T-cell (primary cell): ENCODE measurements around the gene SLC43A1. TPM values are rescaled to one million over a fixed set of nuclear protein-coding genes. Genes with fewer than 3 reads are reported as not detected.

Experiments used
- ATAC-seq, 4 experiments: fragments of 200-7000 bp in 3 of 4; fragments of 150-1000 bp in 1 of 4; cut with Tn5 transposase; replicated peaks in 1 of 4; 1 replicate in 3 of 4; 2 replicates in 1 of 4; pipeline ENCODE4 v1.10.0; 2021; ENCODE audit warnings: moderate library complexity in 3 of 4, mild to moderate bottlenecking in 2 of 4, moderate number of reproducible peaks in 1 of 4
- CTCF ChIA-PET, 2 donors: fragments of 300-600 bp; sonication (Branson Sonifier 250); formaldehyde crosslinking; loops; one replicate each; lab custom pipeline; 2022; ENCODE audit warnings: antibody characterized with exemption in 2 of 2; lab: Charles Lee
- POLR2A ChIA-PET, 2 donors: fragments of 300-600 bp; sonication (Branson Sonifier 250); formaldehyde crosslinking; loops; one replicate each; lab custom pipeline; 2022; ENCODE audit warnings: antibody characterized with exemption in 2 of 2; lab: Charles Lee
- DNase-seq, 35 experiments: peaks; one replicate each; pipeline versions ENCODE4 v3.0.0 to v3.0.0-alpha.2; 2013 to 2023
- H3K27ac ChIP-seq: one replicate; pipeline ENCODE4 v1.5.1; 2013; ENCODE audit warnings: low read length
- H3K27me3 ChIP-seq, 2 experiments: replicated peaks in 1 of 2; 1 replicate in 1 of 2; 2 replicates in 1 of 2; pipeline versions ENCODE4 v1.6.1 to v1.7.0; 2013; ENCODE audit warnings: low read length in 1 of 2, mixed read lengths in 1 of 2; ENCODE audit not compliant: control insufficient read depth in 2 of 2, insufficient read depth in 2 of 2; ENCODE audit errors: extremely low read depth in 1 of 2
- H3K36me3 ChIP-seq, 2 donors: 1 replicate in 1 of 2; 2 replicates in 1 of 2; pipeline versions ENCODE4 v1.6.1 to v1.7.0; 2013; ENCODE audit warnings: low read length in 1 of 2; ENCODE audit not compliant: control insufficient read depth in 2 of 2, insufficient read depth in 1 of 2; ENCODE audit errors: extremely low read depth in 1 of 2
- H3K4me1 ChIP-seq, 2 experiments: 1 replicate in 1 of 2; 2 replicates in 1 of 2; pipeline versions ENCODE4 v1.6.1 to v1.7.0; 2013; ENCODE audit warnings: low read length in 2 of 2, mixed read lengths in 1 of 2; ENCODE audit not compliant: insufficient read depth in 2 of 2, control insufficient read depth in 1 of 2; ENCODE audit errors: extremely low read depth in 1 of 2
- H3K4me3 ChIP-seq, 2 donors: 1 replicate in 1 of 2; 2 replicates in 1 of 2; pipeline versions ENCODE4 v1.5.1 to v1.7.0; 2013; ENCODE audit warnings: mild to moderate bottlenecking in 2 of 2, low read length in 1 of 2, moderate library complexity in 1 of 2; ENCODE audit not compliant: control insufficient read depth in 1 of 2; ENCODE audit errors: extremely low read depth in 1 of 2
- H3K9me3 ChIP-seq: 2 replicates; pipeline ENCODE4 v1.7.0; 2013
- H3K27ac Mint-ChIP-seq, 2 donors: one replicate each; pipeline ENCODE4 v1.8.0; 2020 to 2021; ENCODE audit warnings: mild to moderate bottlenecking in 2 of 2, mixed read lengths in 2 of 2
- H3K27me3 Mint-ChIP-seq, 2 donors: one replicate each; pipeline ENCODE4 v1.8.0; 2021 to 2022; ENCODE audit warnings: mixed read lengths in 2 of 2
- H3K36me3 Mint-ChIP-seq: one replicate; pipeline ENCODE4 v1.8.0; 2021; ENCODE audit warnings: mixed read lengths
- H3K4me1 Mint-ChIP-seq, 3 donors: one replicate each; pipeline ENCODE4 v1.8.0; 2020 to 2022; ENCODE audit warnings: mixed read lengths in 3 of 3, mild to moderate bottlenecking in 1 of 3
- H3K4me3 Mint-ChIP-seq, 3 donors: one replicate each; pipeline ENCODE4 v1.8.0; 2020 to 2022; ENCODE audit warnings: mild to moderate bottlenecking in 3 of 3, mixed read lengths in 3 of 3, moderate library complexity in 3 of 3
- H3K9me3 Mint-ChIP-seq, 3 donors: one replicate each; pipeline ENCODE4 v1.8.0; 2020 to 2022; ENCODE audit warnings: mixed read lengths in 3 of 3
- WGBS: methylation state at CpG from one replicate; pipeline ENCODE4 v1.1.5; 2013; ENCODE audit warnings: missing lambda C conversion rate; ENCODE audit not compliant: insufficient coverage; 5-methylcytosine and 5-hydroxymethylcytosine counted together
- total RNA-seq, 35 experiments: library from RNA in 6 of 35; stranded (reverse) in 6 of 35; fragments of 120-200 nt in 1 of 35; gene quantifications; one replicate each; pipeline versions ENCODE4 v1.2.1 to v1.2.4 and lab custom pipeline; 2013 to 2026

SLC43A1 gene
- total RNA-seq, 5 donors from 2014 or later (not counting 1 experiment from before 2014, with no cell fraction given), result 8.8 to 31.6 (median 25.1) TPM

DNA sequence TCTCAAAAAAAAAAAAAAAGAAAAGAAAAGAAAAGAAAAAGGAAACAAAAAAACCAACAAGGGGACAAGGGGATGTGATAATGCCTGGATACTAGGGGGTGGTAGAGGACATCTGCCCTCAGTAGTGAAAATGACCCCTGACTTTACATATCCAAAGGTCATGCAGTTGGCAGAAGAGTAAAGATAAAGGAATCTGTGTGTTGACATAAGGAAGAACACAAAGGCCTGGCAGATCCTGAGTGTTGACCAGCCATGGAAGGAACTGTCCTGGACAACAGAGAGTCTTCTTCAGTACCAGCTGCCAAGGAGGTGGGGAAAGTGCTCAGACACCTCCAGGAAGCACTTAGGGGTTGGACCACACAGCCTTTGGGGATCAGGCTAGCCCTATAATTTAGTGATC, 12.6 kb downstream of the SLC43A1 start:
- Mint-ChIP-seq H3K9me3 (no peaks in the 10 kb centered on the region), H3K4me1 (peaks cover 0 to 2% (median 0%) of the 10 kb centered on the region in 3 donors), H3K27me3 (no peaks in the 10 kb centered on the region), H3K4me3 (no peak overlapping the region), H3K27ac (no peak overlapping the region), H3K36me3 (peaks cover 19% of the 10 kb centered on the region)
- no peak for DNase-seq
- H3K4me1 ChIP-seq, result no peaks in the 10 kb centered on the region
- no peak for ATAC-seq
- no peak overlapping the region for H3K4me3 ChIP-seq
- H3K9me3 ChIP-seq, result no peaks in the 10 kb centered on the region
- H3K27ac ChIP-seq, result no peak overlapping the region
- ChIA-PET POLR2A (interaction anchor here in 1 of 2 donors (0.7 kb wide), 1 partner anchor 19 kb away, joined by 3 read pairs; no protein-coding TSS in a partner anchor), CTCF (interaction anchor here (0.6 to 1.9 kb wide), 6 partner anchors 10 to 262 kb away, joined by 5 to 11 read pairs (median 8); no protein-coding TSS in a partner anchor)
- no peaks in the 10 kb centered on the region for H3K27me3 ChIP-seq
- peaks cover 0 to 21% of the 10 kb centered on the region in 2 donors for H3K36me3 ChIP-seq

DNA sequence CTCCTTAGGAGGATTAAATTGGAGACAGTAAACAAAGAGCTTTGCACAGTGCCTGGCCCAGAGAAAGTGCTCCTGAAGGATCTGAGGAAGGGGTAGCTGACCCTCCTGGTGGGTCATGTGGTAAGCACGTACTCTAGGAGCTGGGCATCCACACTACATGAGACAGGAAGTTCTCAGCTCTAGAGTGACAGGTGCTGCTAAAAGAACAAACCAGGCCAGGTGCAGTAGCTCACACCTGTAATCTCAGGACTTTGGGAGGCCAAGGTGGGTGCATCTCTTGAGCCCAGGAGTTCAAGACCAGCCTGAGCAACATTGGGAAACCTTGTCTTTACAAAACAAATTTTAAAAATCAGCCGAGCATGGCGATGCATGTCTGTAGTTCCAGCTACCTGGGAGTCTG, 13.1 kb downstream of the SLC43A1 start:
- Histone ChIP-seq H3K27me3 (no peaks in the 10 kb centered on the region), H3K27ac (no peak overlapping the region), H3K9me3 (no peaks in the 10 kb centered on the region), H3K36me3 (peaks cover 0 to 25% of the 10 kb centered on the region in 2 donors), H3K4me1 (no peaks in the 10 kb centered on the region), H3K4me3 (no peak overlapping the region)
- Mint-ChIP-seq H3K4me1 (peaks cover 0 to 2% (median 0%) of the 10 kb centered on the region in 3 donors), H3K9me3 (no peaks in the 10 kb centered on the region), H3K27ac (no peak overlapping the region), H3K27me3 (no peaks in the 10 kb centered on the region), H3K36me3 (peaks cover 18% of the 10 kb centered on the region), H3K4me3 (no peak overlapping the region)
- ChIA-PET POLR2A (no interaction called here), CTCF (interaction anchor here (0.6 to 1.9 kb wide), 8 partner anchors 9 to 263 kb away, joined by 3 to 11 read pairs (median 6); no protein-coding TSS in a partner anchor)
- 100% methylated on average over 1 of the region's 3 CpGs for WGBS
- ATAC-seq, result no peak
- DNase-seq, result no peak

DNA sequence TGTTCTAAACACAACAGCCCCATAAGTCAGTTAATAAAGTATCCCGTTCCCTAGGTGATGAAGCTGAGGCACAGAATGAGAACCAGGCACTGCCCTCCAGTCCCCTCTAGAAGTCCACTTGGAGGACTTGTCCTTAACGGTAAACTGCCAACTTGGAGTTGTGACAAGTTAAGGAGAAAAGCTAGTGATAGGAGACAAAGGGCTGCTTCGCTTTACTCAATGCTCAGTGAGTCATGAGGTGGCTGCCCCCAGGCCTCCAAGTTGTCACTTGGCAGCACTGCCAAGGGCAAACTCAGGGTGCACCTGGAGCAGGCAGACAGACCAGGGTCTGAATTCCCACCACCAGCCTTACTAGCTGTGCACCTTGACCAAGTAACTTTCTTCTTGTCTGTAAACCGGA, 13.5 kb downstream of the SLC43A1 start:
- ATAC-seq (no peak), DNase-seq (no peak)
- ChIA-PET POLR2A (no interaction called here), CTCF (interaction anchor here (0.6 to 1.9 kb wide), 7 partner anchors 9 to 45 kb away, joined by 3 to 11 read pairs (median 5); no protein-coding TSS in a partner anchor)
- Histone ChIP-seq H3K27ac (no peak overlapping the region), H3K36me3 (peaks cover 0 to 27% of the 10 kb centered on the region in 2 donors), H3K27me3 (no peaks in the 10 kb centered on the region), H3K9me3 (no peaks in the 10 kb centered on the region), H3K4me3 (no peak overlapping the region), H3K4me1 (no peaks in the 10 kb centered on the region)
- 100% methylated on average over 3 of the region's 4 CpGs for WGBS
- Mint-ChIP-seq H3K4me3 (no peak overlapping the region), H3K27ac (no peak overlapping the region), H3K4me1 (peaks cover 0 to 2% (median 0%) of the 10 kb centered on the region in 3 donors), H3K9me3 (no peaks in the 10 kb centered on the region), H3K27me3 (no peaks in the 10 kb centered on the region), H3K36me3 (peaks cover 19% of the 10 kb centered on the region)

DNA sequence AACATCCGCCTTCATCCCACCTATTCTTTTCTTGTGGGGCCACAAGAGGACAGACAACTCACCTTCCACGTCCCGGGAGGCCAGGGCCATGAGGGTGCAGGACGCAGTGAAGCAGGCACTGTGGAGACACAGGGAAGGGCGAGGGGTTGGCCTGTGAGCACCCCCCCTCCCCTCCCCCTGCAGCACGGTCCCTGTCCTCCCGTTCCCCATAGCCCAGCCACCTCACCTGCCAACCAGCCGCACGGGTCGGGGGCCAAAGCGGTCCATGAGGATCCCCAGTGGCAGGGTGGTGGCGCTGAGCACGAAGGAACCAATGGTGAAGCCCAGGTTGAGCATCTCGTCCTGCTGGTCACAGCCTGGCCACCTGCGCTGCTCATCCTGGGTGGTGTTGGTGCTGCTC, 14.6 kb downstream of the SLC43A1 start:
- H3K36me3 Mint-ChIP-seq, result peaks cover 19% of the 10 kb centered on the region
- H3K4me1 ChIP-seq, result no peaks in the 10 kb centered on the region
- ATAC-seq (no peak), DNase-seq (no peak)
- H3K4me1 Mint-ChIP-seq, result peaks cover 0 to 2% (median 0%) of the 10 kb centered on the region in 3 donors
- CTCF ChIA-PET, result interaction anchor here in 1 of 2 donors (1.9 kb wide), 1 partner anchor 10 kb away, joined by 5 read pairs; no protein-coding TSS in a partner anchor
- H3K4me3 Mint-ChIP-seq, result no peak overlapping the region
- POLR2A ChIA-PET, result no interaction called here
- no peaks in the 10 kb centered on the region for H3K27me3 ChIP-seq
- 94% methylated on average over 13 of the region's 15 CpGs for WGBS
- H3K36me3 ChIP-seq, result peaks cover 3 to 27% of the 10 kb centered on the region in 2 donors
- H3K27me3 Mint-ChIP-seq, result no peaks in the 10 kb centered on the region
- H3K9me3 Mint-ChIP-seq, result no peaks in the 10 kb centered on the region
- H3K4me3 ChIP-seq, result no peak overlapping the region
- no peak overlapping the region for H3K27ac ChIP-seq
- H3K9me3 ChIP-seq, result no peaks in the 10 kb centered on the region
- no peak overlapping the region for H3K27ac Mint-ChIP-seq

DNA sequence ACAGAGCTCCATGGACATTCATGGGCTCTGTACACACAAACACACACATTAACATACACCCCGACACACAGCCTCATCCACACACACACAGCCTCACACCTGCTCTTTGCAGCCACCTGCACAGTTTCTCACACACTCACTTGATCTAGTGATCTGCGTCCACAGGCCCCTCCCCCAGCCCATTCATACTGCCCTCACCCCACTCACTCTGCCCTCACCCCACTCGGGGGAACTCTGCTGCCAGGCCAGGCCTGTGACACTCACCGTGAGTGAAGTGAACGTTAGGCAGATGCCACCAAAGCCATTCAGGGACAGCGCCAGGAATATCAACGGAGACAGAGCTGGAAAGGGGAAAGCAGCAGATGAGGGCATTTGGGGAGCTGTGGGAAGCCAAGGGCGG, 15.0 kb downstream of the SLC43A1 start:
- Mint-ChIP-seq H3K27ac (no peak overlapping the region), H3K4me3 (no peak overlapping the region), H3K4me1 (peaks cover 0 to 2% (median 0%) of the 10 kb centered on the region in 3 donors), H3K36me3 (peaks cover 19% of the 10 kb centered on the region), H3K27me3 (no peaks in the 10 kb centered on the region), H3K9me3 (no peaks in the 10 kb centered on the region)
- ATAC-seq (no peak), DNase-seq (no peak)
- ChIA-PET CTCF (no interaction called here), POLR2A (no interaction called here)
- Histone ChIP-seq H3K36me3 (peaks cover 3 to 27% of the 10 kb centered on the region in 2 donors), H3K4me3 (no peak overlapping the region), H3K9me3 (no peaks in the 10 kb centered on the region), H3K27ac (no peak overlapping the region), H3K27me3 (no peaks in the 10 kb centered on the region), H3K4me1 (no peaks in the 10 kb centered on the region)
- WGBS, result 82% methylated on average over 4 of the region's 8 CpGs

DNA sequence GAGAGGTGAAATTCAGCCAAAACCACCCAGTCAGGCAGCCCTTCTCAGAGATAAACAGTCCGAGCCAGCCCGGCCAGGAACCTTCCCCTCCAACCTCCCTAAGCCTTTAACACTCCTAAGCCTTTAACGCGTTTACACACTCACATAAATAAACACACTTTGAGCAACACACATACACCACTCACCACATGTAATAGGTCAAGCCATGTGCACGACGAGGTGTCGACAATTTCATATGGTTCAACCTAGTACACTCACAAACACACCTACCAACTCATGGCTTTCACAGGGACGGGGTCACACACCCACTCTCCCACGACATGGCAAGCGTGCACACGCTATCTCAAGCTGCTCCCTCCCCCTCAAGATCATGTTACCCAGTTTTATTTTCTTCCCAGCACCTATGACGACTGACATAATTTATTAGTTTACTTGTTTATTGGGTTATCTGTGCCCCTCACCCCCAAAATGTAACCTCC, 15.5 kb downstream of the SLC43A1 start:
- WGBS, result 98% methylated on average over 7 of the region's 12 CpGs
- no peaks in the 10 kb centered on the region for H3K9me3 ChIP-seq
- peaks cover 0 to 2% (median 0%) of the 10 kb centered on the region in 3 donors for H3K4me1 Mint-ChIP-seq
- no peak overlapping the region for H3K4me3 ChIP-seq
- H3K9me3 Mint-ChIP-seq, result no peaks in the 10 kb centered on the region
- H3K27ac ChIP-seq, result no peak overlapping the region
- DNase-seq, result no peak
- no peaks in the 10 kb centered on the region for H3K27me3 Mint-ChIP-seq
- H3K27me3 ChIP-seq, result no peaks in the 10 kb centered on the region
- ChIA-PET POLR2A (no interaction called here), CTCF (no interaction called here)
- no peak overlapping the region for H3K4me3 Mint-ChIP-seq
- H3K36me3 Mint-ChIP-seq, result peaks cover 19% of the 10 kb centered on the region
- no peak for ATAC-seq
- H3K27ac Mint-ChIP-seq, result no peak overlapping the region
- no peaks in the 10 kb centered on the region for H3K4me1 ChIP-seq
- H3K36me3 ChIP-seq, result peaks cover 3 to 27% of the 10 kb centered on the region in 2 donors
